ENCODE data around the gene ZMAT2.
"Not testable (repeated sequence)": the region's sequence is repeated elsewhere in the genome, so short reads cannot be mapped to it uniquely, and the experiment has no call there.

ZMAT2 gene, protein sequence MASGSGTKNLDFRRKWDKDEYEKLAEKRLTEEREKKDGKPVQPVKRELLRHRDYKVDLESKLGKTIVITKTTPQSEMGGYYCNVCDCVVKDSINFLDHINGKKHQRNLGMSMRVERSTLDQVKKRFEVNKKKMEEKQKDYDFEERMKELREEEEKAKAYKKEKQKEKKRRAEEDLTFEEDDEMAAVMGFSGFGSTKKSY

GRCh38 chr5:140700177-140701144 is at the start of gene ZMAT2:
ZMAT2 (plus strand) TSS chr5:140700447; CDS start chr5:140700461, 14 bp downstream.
- DNase-seq: peak; percentile 98

DNA sequence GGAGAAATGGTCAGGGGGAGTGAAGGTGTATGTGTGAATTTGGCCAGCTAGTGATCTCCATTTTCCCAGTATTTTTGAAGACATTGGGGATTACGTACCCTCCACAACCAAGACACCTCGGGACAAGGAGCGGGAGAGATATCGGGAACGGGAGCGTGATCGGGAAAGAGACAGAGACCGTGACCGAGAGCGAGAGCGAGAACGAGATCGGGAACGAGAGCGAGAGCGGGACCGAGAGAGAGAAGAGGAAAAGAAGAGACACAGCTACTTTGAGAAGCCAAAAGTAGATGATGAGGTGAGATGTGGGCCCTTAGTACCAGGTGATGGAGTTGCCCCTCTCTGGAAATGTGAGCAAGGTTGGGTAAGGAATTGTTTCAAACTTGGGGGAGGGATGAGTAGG is 41.4 kb upstream of the ZMAT2 start:
- DNase-seq: no peak

DNA sequence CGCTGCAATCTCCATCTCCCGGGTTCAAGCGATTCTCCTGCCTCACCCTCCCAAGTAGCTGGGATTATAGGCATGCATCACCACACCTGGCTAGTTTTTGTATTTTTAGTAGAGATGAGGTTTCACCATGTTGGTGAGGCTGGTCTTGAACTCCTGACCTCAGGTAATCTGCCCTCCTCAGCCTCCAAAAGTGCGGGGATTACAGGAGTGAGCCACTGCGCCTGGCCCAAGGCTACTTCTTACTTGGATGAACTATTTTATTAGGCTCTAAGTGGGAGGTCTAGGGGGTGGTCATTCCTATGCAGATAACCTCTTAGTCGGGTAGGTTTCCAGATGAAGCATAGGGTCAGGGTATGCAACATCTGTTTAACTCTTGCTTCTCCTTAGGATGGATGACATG is 39.9 kb upstream of the ZMAT2 start:
- DNase-seq: not testable (repeated sequence)

DNA sequence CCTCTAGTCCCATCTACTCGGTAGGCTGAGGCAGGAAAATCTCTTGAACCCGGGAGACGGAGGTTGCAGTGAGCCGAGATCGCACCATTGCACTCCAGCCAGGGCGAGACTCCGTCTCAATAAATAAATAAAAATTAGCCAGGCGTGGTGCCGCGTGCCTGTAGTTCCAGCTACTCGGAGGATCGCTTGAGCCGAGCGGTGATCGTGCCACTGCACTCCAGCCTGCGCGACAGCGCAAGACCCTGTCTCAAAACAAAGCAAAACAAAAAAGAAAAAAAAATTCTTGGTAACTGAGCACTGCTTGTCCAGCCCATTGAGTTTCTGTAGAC is 36.3 kb upstream of the ZMAT2 start:
- no peak for DNase-seq

DNA sequence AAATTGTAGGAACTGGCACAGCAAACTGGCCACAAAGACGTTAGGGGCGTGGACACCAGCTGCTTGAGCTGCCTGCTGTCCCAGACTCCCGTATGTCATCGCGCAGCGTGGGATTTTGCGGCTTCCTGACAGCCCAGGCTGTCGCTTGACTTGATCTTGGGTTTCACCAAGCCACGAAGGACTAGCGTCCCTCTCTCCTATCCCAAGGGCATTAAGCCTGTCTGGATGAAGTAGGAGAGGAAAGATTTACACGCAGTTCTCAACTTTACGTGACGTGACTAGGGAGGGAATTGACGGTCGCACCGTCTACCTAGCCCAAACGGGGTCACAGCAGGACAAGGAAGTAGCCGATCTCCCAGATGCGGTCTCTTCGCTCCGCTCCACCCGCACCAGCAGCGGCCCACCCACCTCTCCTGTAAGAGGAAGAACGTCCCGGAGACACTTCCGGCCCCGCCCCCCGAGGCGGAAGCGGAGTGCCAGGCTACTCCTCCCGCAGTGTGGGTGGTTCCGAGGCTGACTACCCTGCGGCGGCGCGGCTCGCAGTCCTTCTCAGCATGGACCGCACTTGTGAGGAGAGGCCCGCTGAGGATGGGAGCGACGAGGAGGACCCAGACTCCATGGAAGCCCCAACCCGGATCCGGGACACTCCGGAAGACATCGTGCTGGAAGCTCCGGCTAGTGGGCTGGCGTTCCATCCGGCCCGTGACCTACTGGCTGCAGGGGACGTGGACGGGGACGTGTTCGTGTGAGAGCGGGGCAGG is 35.7 kb upstream of the ZMAT2 start, which contains the start of gene WDR55:
Gene WDR55 (plus strand): TSS at position 546 of the 761 bp plus-strand sequence. CDS start 9 bp downstream, at position 555.
- DNase-seq: peak; percentile 92 to 96

GRCh38 chr5:140671035-140671434 is 29.2 kb upstream of the ZMAT2 start:
- not testable (repeated sequence) for DNase-seq

- no peak for DNase-seq
Measured at GRCh38 chr5:140671472-140672125, 28.6 kb upstream of the ZMAT2 start.

DNA sequence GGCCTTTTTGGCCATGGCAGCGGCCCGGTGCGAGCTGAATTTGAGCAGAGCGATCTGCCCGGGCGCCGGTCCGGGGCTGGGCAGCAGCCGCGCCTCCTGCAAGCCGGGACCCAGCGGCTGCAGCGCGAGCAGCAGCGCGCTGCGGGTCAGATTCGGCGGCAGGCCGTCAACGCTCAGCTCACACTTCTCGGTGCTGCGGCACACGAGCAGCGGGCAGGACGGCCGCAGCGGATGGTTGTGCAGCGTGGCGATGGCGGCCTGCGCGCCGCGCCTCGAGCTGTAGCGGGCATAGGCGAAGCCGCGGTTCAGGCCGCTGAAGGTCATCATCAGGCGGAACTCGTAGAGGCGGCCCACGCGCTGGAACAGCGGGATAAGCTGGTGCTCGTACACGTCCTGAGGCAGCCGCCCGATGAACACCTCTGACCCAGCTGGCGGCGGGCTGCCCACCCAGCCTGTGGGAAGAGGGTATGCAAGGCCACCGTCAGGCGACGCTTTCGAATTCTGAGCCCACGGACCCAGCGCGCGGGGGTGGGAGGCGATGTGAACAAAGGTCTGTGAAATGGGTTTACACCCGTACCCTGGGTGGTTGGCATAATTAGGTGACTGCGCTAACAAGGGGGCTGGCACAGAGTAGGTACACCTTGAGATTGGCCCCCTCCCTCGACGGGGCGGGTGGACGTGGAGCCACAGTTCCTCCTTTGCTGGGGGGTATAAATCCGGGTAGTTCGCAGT is 27.6 kb upstream of the ZMAT2 start:
- DNase-seq: peak in 1 of 2 experiments; percentile 10

GRCh38 chr5:140673187-140673976 is 26.9 kb upstream of the ZMAT2 start, which contains the start of gene DND1:
DND1 (minus strand) TSS chr5:140673576; CDS start chr5:140673542, 34 bp downstream.
- no peak for DNase-seq

GRCh38 chr5:140674211-140674610 is 26.0 kb upstream of the ZMAT2 start:
- DNase-seq: no peak

DNA sequence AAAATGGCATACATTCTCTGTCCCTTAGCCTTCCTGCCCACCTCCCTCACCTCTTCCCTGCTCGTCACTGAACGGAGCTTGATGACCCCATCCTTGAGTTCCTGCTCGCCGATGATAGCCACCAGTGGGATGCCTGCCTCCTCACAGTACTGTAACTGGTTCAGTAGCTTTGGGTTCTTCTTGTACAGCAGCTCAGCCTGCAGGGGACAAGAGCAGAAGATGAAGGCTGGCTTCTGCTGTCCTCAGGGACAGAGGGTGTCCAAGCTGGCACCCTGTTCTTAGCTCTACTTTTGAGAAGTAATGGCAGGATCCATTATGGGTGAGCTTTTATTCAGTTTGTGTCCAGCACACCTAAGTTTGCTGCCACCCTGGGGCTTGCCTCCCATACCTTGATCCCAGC is 25.6 kb upstream of the ZMAT2 start:
- DNase-seq: no peak

GRCh38 chr5:140677947-140678346 is 22.3 kb upstream of the ZMAT2 start:
- no peak for DNase-seq

GRCh38 chr5:140678993-140679392 is 21.3 kb upstream of the ZMAT2 start:
- no peak for DNase-seq

GRCh38 chr5:140690376-140690932 is 9.8 kb upstream of the ZMAT2 start:
- no peak for DNase-seq

GRCh38 chr5:140690941-140691924 is 9.0 kb upstream of the ZMAT2 start, which contains the start of the genes HARS1 and HARS2:
HARS1 (minus strand) TSS chr5:140691370; CDS start chr5:140691304, 66 bp downstream.
HARS2 (plus strand) TSS chr5:140691455; CDS start chr5:140691649, 194 bp downstream.
- DNase-seq: peak; percentile 92 to 97

GRCh38 chr5:140694276-140694675 is 6.0 kb upstream of the ZMAT2 start:
- no peak for DNase-seq

- DNase-seq: no peak
Measured at GRCh38 chr5:140696891-140697492, 3.3 kb upstream of the ZMAT2 start.

DNA sequence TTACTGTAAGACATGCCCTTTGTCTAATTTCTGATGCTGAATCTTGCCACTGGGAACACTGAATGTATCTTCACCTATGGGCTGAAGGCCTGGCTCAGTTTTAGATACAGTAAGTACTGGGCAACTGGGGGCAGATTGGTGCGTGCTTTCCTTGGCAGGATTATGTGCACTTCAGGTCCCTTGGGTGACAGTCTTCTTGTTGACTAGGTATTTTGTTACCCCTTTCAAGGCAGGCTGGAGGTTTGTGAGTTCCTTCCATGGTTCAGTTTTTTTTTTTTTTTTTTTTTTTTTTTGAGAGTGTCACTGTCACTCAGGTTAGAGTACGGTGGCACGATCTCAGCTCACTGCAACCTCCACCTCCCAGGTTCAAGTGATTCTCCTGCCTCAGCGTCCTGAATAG is 7.6 kb downstream of the ZMAT2 start:
- DNase-seq: no peak

GRCh38 chr5:140708787-140709186 is 8.5 kb downstream of the ZMAT2 start:
- DNase-seq: not testable (repeated sequence)

All from NCI-H526 (cell line).